HG02763 (cell line): Measurements from ENCODE around the gene CFAP298.

Experiments
- ATAC-seq: cut with Tn5 transposase; IDR thresholded peaks from one replicate; pipeline ENCODE4 v1.9.1; 2021; ENCODE audit warnings: mild to moderate bottlenecking, moderate library complexity; ENCODE audit not compliant: unreplicated experiment

Gene CFAP298

DNA sequence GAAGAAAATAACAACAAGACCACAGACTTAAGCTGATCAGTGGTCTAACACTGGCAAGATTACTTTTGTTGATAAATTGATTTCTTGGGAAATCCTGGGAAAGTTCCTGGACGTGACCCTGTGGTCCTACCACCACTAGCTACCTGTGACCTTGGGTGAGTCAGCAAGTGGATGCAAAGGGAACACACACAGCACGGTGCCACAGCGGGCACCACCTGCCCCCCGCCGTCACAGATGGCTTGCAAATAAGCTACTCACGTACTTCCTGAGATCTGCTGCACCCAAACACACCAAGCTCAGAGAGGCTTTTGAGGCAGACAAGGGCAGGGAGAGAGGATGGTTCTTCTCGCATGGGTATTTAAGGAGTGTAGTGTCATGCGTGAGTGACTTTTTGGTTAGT is 12.7 kb downstream of the CFAP298 start:
- no peak for ATAC-seq

DNA sequence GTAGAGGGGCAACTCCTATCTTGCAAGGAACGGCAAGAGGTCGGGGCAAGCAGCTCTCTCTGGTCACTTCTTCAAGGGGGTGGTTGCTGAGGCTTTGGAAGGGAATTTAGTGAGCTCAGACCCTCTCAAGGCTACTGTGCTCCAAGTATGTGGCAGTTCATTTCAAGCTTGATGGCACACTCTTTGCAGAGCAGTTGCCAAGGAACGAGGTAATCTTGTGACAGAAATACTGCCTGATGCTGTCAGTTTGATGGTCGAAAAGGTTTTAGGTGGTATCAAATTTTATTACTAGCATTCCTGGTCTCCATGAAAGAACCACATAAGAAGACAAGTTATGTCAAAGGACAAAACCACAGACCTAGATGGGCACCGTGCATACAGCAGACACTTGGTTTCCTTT is 13.1 kb downstream of the CFAP298 start:
- no peak for ATAC-seq

DNA sequence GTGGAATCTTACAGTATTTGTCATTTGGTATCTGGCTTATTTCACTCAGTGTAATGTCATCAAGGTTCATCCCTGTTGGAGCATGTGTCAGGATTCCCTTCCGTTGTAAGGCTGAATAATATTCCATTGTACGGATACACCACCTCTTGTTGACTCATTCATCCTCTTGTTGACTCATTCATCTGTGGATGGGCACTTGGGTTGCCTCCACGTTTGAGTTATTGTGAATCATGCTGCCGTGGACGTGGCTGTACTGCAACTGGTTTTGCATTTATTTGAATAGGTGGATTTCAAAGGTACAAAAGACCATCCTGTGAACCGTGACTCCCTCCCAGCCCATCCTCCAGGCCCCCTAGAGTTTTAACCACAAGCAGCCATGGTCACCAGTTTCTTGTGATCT is 15.0 kb downstream of the CFAP298 start:
- ATAC-seq: no peak

DNA sequence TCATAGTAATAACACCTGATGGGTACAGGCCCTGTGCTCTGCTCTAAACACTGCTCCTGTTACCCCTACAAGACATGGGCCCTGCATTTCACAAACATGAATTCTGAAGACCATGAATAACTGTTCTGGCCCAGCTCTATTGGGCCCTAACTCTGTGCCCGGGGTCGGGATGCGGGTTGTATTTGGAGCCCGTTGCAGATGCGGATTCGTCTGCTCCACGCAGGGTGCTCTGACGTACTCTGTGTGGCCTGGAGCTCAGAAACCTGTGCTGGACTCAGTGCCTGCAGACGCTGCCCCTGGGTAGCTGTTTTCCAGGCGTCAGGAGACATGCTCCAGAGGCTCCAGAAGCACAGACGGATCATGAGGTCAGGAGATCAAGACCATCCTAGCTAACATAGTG is 16.7 kb downstream of the CFAP298 start:
- ATAC-seq: no peak

DNA sequence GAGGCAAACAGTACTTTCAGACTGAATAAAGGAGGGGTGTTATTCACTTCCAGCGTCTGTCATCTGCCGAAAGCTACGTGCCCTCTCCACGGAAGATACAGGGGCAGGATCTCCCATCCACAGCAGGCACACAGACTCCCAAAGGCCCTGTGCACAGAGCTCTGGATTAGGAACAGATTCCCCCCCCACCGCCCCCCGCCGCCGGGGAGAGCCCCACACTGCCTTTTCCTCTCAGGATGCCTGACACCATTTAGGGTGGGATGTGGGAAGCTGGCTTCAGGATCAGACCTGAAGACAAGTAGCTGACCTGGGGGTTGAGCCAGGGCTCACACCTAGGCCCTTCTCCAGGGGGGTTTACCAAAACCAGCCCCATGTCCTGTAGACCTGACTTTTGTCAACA is 18.5 kb downstream of the CFAP298 start:
- no peak for ATAC-seq

DNA sequence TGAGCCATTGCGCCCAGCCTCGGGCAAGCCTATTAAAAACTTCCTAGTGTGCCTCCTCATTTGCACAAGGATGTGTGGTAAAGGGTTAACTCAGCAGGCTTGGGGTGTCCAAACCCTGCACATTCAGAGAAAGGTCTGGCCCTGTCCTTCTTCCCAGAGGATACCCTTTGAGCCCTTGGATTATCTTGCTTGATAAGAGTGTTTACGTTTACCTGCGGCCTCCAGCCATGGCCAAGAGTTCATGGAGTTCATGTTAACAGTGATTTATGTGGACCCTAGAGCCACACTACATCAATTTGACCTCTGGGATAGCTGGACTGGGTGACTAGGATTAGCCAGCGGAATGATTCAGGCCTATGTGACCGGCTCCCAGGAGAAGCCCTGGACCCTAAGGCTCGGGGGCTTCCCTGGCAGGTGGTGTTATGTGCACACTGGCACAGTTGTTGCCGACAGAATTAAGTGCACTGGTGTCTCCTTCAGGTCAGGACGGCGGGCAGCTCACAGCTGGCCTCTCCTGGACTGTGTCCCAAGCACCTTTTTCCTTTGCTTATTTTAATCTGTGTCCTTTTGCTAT is 19.2 kb downstream of the CFAP298 start:
- no peak for ATAC-seq

DNA sequence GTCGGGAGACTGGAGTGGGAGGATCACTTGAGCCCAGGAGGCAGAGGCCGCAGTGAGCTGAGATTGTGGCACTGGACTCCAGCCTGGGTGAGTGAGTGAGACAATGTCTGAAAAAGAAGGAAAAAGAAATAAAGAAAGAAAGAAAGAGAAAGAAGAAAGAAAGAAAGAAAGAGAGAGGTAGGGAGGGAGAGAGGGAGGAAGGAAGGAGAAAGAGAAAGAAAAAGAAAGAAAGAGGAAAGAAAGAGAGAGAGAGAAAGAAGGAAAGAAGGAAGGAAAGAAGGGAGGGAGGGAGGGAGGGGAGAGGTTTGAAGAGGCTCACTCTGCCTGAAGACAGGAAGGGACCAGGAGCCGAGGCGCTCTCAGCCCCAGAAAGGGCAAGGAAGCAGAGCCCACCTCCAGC is 22.0 kb downstream of the CFAP298 start:
- no peak for ATAC-seq

DNA sequence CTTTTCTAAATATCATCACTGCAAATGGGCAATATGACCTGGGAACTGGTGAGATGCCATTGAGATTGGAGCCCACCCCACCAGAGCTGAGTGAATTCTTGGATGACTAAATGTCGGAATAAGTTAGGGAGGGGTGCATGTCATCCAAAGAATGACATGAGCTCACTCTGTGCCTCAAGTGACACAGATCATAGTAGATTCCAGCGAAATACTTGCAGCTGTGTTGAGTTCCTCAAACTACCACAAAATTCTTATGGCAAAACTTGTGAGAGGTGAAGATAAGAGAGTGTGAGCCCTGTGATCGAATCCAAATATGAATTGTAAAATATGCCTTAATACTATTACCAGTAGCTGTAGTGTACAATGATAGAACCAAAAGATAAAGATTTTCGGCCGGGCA is 24.5 kb downstream of the CFAP298 start:
- no peak for ATAC-seq

DNA sequence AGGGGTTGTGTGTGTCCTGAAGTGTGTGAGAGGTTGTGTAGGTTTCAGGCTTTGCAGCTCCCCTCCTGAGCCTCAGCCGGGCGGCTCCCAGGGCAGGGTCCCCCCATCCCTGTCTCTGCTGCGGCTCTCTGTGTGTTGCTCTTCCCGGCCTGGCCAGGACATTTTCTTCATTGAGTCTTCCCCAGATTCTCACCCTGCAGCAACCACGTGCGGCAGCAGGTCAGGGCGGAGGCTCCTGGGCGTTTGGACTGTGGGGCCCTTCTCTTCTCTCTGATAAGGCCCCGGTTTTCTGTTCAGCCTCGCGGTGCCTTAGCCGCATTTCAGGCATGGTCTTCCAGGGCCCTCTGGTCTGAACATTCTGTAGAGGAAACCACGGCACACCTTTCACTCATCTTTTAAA is 25.1 kb downstream of the CFAP298 start:
- no peak for ATAC-seq

DNA sequence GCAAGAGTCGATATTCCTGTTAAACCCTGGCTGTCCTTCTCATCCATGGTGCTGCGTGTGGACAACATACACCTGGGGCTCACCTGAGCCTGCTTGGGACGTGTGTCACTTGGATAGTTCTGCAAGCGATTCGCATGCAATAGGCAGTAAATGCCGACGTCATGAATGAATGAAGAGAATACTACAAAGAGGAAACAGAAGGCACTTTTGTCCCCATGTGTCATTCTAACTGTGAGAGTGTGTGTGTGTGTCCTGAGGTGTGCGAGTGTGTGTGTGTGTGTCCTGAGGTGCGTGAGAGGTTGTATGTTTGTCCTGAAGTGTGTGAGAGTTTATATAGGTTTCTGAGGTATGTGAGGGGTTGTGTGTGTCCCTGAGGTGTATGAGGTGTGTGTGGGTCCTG is 26.2 kb downstream of the CFAP298 start:
- ATAC-seq: no peak

DNA sequence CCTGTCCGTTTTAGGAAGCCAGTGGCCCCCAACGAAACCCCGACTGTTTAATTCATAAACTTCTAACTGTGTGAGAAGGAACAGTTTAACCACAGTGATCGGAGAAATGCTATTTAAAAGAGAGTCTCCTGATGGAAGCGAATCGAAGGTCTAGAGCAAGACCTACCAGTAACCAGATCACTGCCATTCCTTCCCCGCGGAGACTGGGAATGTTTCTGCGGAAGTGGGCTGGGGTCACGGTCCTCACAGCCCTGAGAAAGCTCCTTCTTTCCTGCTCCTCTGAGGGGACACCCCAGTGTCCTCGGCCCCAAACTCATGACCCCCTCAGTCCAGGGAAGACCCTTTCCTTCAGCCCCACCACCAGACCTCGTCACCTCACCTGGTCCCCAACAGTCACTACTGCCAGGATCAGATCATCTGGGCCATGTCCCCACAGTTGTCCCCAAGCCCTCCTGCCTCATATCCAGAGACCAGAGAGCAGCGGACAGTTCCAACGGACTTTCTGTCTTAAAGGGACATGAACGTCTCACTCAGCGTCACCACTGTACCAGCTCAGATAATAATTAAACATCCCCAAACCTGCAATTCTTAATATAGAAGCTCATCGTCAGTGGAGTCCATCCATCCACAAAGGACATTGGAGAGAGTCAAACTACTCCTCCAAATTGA is 27.0 kb downstream of the CFAP298 start, which contains the start of gene TCP10L:
Gene TCP10L (minus strand): TSS at position 482 of the 669 bp plus-strand sequence. CDS start 1,219 bp downstream, outside the sequence.
- ATAC-seq: no peak

DNA sequence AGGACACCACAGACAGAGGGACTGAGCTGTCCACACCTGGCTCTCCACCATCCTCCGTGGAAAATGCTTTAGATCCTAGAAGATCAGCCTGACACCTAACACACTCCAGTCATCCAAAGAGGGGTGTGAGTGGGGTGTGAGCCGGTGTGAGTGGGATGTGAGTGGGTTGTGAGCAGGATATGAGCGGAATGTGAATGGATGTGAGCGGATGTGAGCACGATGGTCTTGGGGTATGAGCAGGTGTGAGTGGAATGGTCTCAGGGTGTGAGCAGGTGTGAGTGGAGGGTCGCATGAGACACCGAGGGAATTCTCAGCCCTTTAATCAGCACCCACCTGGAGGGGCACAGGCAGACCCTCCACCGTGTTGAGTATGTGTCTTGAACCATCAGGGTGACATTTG is 27.7 kb downstream of the CFAP298 start:
- no peak for ATAC-seq

DNA sequence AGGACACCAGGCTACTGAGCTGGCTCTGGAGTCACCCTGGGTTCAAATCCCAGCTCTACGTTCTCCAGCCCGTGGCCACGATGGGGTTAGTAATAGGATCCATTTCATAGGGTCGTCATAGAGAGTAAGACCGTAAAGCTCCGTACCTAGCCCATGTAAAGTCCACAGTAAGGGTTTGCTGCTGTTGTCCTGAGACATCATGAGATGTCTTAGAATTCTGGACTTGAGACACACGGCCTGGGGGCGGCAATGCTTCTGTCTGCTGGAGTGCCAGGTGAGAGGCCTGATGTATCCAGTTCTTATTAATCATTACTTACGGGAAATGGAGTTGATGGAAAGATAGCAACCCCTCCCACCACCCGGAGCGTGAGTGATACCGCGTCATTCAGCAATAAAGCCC is 30.4 kb downstream of the CFAP298 start:
- ATAC-seq: no peak

DNA sequence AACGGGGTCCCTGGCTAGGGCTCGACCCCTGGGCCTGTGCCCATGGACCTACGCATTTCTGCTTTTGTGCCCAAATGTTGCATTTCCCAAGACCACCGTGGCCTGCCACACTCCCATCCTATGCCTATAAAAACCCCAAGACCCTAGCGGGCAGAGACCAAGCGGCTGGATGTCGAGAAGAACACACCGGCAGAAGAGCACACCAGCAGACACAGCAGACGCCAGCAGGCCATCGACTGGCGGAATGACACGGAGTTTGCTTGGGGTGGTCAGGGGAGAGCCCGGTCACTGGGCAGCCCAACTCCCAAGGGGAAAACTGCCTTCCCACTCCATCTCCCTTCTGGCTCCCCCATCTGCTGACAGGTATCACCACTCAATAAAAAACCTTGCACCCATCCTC is 31.2 kb downstream of the CFAP298 start:
- ATAC-seq: no peak

DNA sequence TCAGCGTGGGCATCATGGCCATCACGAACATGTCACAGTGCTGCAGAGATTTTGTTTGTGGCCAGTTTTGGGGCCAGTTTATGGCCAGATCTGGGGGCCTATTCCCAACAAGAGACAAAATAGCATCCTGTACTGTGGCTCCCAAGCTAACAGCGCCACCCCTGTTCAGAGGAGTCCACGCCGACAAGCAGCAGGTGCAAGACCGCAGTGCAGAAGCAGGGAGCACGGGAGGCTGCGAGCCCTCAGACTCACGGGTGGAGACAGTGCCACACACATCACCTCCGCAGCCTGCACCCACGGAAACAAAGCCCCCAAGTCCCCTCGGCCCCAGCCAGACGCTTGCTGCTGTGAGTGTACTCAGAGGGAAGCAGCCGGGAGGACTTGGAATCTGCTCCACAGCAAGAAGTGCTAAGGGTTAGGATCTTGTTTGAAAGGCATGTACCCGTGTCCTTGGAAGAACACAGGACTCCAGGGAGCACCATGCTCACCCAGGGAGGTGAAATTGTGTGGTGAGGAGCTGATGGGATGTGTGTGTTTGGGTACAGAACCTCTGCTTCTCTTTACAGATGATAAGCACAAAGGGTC is 34.0 kb downstream of the CFAP298 start:
- no peak for ATAC-seq

DNA sequence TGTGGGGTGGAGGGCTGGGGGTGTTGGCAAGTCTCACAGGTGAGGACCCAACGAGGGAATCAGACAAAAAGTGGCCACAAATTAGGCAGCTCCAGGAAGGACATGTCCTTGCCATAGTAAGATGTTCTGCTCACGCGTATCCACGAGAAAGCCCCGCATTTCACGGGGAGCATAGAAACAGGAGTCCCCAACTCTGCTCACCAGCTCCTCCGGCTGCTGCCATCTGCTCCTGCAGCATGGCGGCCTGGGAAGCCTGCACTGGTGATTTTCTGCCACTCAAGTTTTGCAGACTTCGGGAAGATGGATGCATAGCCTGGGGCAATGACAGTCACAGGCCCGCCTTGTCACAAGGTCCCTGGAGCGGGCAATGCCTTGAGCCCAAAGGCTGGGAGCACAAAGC is 36.2 kb downstream of the CFAP298 start:
- no peak for ATAC-seq

DNA sequence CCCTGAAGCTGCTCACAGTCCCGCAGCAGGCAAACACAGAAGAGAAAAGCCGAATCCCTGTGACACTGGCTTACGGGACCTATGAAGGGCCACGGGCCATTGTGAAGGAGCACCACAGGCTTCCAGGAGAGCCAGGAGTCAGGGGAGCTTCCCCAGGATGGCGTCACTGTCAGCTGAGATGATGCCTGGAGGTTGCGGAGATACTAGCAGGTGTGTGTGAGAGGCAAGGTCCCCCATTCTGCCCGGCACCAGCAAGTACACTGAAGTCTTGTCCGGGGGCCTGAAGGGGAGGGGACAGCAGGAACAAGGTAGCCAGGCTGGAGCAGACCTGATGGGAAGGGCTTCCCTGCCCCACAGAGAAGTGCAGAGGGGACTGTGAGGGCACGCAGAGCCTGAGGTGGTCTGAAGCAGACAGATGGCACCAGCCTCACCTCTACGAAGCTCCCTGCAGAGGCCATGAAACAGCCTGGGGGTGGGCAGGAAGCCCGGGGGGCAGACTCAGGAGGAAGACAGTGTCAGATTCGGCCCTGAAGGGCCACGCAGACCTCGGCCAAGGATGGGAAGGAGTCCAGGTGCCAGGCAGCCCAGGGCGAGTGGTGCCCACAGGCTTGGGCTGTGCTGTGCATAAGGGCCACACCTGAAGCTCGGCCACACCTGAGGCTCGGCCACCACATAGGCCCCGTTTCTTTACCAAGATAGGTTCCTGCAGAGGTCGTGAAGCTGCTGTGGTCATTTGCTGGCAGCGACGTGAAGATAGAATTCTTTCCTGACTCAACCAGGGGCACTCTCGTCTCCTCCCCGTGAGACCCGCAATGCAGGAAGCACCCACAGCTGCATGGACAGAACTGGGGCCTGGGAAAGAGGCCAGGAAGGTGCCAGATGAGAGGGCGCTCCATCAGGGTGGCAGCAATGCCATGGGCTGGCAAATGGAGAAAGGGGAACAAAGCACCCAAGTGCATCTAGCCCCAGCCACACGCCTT is 36.9 kb downstream of the CFAP298 start:
- no peak for ATAC-seq

DNA sequence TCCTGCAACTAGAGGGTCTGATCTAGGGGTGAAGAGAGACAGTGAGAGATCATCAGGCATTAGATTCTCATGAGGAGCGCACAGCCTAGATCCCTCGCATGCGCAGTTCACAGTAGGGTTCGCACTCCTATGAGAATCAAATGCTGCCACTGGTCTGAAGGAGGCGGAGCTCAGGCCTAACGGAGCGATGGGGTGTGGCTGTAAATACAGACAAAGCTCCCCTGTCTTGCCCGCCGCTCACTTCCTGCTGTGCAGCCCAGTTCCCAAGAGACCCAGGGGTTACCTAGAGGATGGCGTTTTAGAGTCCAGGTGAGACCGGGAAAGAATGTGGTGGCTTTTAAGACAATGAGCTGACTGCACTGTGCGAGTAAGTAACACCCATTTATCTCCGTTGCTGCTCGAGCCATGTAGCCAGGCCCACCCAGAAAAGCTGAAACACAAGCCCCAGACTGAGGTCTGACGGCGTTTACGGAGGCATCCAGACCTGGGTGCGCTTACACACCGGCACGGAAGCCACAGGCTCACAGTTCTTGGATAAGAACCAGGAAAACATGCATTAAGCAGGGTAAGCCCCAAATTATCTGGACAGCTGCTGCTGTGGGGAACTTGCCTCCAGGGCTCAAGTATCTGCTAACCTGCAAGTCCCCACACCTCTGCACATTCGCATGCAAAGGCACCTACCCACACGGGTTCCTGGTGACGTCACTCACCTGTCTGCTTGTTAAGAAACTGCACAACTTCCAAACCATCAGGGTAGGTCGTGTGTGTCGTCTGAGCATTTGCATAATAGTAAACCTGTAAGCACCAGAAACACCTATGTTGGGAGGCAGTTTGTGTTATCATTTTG is 39.4 kb downstream of the CFAP298 start:
- ATAC-seq: no peak

DNA sequence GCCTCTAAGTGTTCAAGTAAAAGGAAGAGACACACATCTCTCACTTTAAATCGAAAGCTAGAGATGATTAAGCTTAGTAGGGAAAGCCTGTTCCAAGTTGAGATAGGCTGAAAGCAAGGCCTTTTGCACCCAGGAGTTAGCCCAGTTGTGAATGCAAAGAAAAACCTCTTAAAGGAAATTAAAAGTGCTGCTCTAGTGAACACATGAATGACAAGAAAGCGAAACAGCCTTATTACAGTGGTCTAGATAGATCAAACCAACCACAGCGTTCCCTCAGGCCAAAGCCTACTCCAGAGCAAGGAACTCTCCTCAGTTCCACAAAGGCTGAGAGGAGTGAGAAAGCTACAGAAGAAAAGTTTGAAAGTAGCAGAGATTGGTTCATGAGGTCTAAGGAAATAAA is 41.7 kb downstream of the CFAP298 start:
- no peak for ATAC-seq
